GM18868 (cell line): Measurements from ENCODE around the gene ATG13.
"Not testable (repeated sequence)": the region's sequence is repeated elsewhere in the genome, so short reads cannot be mapped to it uniquely, and the experiment has no call there.

Experiments
- ATAC-seq: cut with Tn5 transposase; IDR thresholded peaks from one replicate; pipeline ENCODE4 v1.9.1; 2021; ENCODE audit warnings: mild to moderate bottlenecking, moderate library complexity; ENCODE audit not compliant: unreplicated experiment

Gene ATG13

DNA sequence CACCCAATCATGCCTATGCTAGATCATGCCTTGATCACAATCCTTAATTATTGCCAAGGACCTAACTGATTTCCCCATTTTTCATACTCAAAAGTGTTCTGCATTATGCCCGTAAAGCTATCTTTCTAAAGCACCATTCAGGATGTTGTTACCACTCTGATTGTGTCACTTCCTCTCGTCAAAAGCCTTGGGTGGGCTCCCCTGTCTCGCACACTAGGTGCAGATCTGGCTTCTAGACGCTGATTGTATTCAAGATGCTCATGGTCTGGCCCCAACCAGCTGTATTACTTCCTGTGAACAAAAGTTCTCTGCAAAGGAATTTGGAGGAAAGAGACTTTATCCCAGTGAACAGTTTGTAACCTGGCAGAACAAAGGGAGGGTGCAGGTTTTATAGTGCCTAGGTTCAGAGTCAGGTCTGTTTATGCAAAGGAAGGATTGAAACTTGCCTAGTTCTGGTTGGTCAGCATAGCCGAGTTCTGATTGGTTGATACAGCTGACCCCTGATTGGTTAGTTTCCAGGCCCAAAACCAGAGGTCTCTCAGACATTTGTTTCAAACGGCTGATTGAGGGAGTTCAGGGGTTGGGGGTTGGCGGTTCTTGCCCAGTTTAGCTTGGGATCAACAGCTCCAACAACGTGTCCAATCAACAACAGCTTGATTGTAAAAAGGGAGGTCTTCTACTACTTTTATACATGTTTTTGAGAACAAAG is 25.4 kb downstream of the ATG13 start:
- ATAC-seq, result no peak

DNA sequence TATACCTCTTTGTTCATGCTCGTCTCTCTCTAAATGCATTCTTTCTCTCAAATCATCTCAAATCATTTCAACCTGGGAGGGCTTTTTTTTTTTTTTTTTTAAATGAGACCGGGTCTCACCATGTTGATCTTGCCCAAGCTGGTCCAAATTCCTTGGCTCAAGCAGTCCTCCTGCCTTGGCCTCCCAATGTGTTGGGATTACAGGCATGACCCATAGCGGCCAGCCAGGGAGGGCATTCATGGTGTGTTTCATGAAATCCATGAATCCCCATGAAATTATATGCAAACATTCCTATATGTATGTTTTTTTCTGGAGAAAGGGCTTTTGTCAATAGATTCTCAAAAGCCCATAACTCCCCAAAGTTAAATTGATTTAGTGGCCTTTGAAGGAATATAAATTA is 26.2 kb downstream of the ATG13 start:
- ATAC-seq, result no peak

DNA sequence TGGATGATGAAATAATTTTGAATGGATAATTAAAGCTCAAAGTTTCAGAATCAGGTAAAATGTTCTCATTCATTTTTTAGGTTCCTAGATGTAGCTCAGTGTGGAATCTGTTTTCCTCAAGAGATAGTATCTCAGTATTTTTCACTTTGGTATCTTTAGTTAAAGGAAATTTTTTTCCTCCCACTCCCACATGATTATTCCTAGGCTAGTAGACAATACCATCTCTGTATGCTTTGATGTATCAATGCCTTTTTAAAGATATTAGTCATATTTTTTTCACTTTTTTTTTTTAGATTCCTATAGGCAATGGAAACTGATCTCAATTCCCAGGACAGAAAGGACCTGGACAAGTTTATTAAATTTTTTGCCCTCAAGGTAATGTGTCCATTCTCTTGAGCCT is 26.6 kb downstream of the ATG13 start:
- no peak for ATAC-seq

DNA sequence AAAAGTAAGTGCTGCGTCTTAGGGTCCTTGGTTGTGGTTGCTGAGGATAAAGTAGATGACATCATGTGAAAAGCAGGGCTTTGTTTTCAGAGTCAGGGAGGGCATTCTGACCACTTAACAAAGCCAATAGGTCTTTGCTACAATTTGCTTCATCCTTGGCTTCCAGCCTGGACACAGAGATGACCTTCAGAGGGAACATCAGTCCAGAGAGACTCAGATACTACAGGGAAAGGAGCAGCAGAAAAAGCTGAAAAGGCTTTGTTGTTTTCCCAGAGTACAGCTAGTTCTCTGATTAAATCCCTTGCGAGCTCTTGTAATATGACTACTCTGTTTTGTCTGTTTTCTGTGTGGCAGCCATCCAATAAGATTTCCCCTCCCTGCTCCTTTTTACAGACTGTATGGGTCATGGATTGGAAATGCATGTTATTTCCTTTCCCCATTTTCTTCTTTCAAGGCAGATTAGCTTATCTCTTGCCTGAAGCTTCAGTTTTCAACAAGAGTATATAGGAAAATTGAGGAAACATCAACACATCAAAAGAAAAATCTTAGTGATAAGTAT is 31.9 kb downstream of the ATG13 start:
- no peak for ATAC-seq

DNA sequence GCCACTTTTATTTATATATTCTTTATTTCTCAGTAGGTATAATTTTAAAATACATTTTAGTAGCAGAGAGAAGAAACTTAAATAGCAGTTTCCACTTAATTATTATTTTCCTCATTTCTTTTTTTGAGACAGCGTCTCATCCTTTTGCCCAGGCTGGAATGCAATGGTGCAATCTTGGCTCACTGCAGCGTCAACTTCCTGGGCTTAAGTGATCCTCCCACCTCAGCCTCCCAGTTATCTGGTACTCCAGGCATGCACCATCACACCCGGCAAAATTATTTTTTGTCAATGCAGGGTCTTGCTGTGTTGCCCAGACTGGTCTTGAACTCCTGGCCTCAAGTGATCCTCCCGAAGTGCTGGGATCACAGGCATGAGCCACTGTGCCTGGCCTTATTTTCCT is 38.3 kb downstream of the ATG13 start:
- no peak for ATAC-seq

DNA sequence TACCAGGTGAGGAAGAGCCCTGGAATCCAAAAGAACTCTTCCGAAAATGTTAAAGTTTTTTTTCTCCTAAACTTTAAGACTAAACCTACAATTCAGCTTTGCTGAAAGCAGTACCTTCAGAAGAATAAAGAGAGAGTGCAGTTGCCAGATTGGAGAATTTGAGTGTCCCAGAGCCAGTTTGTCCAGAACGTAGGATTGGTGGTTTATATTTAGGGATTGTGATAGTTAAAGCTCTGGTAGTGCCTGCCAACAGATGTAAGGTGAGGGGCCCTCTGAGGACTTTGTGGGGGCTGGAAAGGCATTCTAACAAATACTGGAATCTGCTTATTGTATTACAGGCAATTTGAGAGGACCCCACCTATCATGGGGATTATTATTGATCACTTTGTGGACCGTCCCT is 39.8 kb downstream of the ATG13 start:
- ATAC-seq, result no peak

DNA sequence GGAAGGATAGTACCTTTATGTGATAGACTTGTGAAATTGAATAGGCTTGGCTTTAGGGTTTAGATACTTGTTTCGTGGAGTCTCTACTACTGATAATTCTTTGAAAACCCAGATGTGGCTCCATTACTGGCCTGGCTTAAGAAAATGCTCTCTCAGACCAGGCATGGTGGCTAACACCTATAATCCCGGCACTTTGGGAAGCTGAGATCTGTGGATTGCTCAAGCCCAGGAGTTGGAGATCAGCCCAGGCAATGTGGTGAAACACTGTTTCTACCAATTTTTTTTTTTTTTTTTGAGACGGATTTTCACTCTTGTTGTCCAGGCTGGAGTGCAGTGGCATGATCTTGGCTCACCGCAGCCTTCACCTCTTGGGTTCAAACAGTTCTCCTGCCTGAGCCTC is 40.9 kb downstream of the ATG13 start:
- no peak for ATAC-seq

DNA sequence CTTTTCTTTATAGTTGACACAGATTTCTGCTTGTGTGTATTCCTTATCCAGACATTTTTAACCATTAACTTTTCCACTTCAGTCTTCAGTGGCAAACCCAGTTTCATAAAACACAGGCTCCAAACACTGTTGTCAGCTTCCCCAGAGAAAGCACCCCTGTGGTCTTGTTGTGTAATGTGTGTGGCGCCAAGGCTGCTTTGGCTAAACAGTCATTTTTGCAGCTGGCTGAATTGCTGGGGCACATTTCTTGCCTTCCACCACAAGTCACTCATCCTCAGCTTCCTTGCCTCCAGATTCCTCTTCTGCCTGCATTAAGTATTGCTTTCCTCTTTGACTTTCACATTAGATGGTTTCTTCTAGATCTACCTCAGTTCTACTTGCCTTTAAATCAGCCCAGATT is 42.6 kb downstream of the ATG13 start:
- no peak for ATAC-seq

DNA sequence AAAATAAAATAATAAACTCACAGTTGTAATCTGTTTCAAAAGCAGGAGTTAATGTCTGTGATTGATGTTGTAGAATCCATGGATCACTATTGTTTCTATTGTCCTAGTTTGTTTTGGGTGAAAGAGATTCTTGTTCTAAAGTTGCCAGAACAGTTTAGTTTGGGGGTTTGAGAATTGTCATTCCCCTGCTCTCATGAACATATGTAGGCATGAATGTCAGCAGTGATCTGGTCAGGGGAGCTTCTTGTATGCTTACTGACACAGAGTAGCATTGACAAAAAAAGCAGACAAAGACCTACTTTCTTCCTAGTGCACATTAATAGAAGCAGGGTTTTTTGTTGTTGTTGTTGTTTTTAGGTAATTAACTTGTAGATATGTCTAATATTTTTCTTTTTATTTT is 44.5 kb downstream of the ATG13 start:
- ATAC-seq, result no peak

DNA sequence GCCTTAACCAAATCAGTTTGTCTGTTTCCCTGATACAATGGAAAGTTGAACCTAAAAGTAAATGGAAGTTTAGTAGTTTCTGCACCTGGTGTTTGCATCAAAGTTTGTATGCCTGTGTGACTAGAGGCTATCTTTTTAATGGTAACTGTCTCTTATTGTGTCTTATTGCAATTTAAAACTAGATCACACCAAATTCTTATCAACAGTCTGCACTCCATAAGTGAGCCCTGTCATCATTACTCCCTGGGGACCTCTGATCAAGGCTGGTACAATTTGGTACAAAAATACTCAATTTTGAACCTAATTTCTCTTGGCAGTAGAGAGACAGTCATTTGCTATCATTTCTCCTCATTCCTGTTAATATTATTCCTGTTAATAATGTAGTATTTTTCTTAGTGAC is 45.0 kb downstream of the ATG13 start:
- no peak for ATAC-seq

DNA sequence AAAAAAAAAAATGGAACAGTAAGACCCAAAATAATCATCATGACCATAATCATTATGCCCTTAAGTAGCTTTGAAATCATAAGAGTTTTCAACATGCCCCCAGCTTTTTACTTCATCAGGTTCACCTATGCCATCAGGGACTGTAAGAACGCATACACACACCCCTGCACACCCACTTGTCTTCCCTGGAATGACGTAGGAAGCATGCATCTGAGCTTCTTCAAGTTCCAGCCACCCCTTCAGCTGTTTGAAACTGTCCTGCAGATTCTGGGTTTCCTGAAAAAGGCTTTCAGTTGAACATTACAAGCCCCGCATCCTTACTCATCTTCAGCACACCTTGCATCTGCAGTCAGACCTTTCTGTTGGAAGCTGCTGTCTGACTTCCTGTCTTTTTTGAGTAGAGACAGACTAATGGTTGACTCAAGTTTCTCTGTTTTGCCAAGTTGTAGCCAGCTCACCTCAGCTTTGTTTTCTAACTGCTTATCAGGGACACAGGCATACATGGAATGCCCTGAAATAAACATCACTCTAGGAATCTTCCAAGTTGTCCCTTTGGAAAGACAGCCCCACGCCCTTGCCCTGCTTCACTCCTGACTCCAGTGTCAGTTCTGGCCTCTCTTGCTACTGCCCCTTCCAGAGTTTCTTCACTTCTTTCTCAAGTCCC is 46.1 kb downstream of the ATG13 start:
- ATAC-seq, result no peak

DNA sequence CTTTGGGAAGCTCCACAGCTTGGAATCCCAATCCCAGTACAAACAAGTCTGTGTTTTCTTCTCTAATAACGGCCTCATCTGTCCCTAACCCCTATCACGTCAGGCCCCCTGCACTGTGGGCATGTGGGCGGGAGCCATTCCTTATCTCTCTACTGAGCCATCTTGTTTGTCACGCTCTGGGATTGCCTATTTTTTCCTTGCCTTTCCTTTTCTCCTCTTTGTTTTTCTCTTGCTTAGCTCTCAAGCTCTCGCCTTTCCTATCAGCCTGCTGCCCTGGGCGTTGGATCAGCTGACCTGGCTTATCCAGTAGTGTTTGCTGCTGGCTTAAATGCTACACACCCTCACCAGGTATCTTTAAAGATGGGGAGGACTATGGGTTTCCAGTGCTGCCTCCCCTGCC is 47.3 kb downstream of the ATG13 start:
- no peak for ATAC-seq

DNA sequence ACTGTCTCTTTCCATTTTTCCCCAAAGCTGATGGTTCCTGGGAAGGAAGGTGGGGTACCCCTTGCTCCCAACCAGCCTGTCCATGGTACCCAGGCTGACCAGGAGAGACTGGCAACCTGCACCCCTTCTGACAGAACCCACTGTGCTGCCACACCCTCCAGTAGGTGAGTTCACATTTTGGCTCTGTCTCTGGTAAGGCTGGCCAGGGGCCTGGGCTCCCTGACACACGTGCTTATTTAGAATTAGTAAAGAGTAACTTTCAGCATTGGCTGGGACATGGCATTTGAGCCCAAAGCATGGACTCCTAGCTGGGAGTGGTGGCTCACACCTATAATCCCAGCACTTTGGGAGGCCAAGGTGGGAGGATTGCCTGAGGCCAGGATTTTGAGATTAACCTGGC is 48.0 kb downstream of the ATG13 start:
- no peak for ATAC-seq

DNA sequence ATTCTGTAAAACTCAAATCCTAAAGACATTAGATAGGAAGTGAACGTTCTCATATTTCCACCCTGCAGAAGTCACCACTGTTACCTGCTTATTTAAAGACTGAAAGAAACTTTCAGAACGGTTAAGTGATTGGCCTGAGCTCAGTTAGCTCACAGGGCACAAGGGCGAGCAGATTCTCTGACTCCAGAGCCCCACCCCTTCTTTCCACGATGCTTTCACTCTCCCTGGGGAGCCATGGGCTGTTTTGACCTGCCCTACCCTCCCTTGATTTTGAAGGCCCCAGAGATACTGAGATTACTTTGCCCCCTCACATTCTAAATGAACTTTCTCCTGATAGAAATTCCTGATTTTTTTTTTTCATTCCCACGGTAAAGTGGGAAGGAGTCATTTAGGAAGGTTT is 49.2 kb downstream of the ATG13 start:
- ATAC-seq, result no peak

DNA sequence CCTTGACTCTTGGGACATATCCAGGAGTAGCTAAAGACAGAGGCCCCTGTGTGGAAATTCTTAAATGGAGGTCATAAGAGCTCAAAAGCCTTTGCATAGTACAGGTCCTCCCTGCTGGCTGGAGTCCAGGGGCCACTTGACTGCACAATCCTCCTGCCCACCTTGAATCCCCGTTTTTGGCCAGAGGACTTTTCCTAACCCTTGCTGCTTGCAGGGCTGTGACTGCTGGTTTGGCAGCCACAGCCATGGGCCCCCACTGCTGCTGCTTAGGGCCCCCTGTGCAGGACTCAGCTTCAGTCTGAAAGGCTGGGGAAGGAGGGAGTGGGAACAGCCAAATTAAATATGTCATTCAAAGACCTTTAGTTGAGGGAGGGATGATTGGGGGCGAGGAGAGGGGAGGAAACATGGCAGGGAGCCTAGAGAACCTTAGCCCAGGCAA is 49.7 kb downstream of the ATG13 start:
- no peak for ATAC-seq

DNA sequence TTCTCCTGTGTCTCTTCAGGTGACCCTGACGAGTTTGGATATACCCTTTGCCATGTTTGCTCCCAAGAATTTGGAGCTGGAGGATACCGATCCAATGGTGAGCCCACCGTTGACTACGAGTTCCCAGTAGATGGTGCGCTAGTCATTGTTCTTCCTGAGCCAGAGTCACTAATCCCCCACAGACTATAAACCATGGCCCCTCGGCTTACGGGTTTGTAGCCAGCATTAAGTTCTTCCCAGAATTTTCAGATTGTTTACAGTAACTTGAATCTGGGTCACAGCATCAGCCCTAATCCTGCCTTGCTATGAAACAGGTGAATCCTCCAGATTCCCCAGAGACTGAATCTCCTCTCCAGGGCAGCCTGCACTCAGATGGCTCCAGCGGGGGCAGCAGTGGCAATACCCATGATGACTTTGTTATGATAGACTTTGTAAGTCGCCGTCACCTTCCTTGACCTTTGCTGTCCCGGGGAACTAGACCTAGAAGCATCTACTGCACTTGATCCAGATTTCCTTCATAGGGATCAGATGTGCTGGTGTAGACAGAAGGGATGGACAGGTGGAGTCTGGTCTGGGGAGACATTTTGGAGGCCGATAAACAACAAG is 51.2 kb downstream of the ATG13 start:
- ATAC-seq, result no peak

DNA sequence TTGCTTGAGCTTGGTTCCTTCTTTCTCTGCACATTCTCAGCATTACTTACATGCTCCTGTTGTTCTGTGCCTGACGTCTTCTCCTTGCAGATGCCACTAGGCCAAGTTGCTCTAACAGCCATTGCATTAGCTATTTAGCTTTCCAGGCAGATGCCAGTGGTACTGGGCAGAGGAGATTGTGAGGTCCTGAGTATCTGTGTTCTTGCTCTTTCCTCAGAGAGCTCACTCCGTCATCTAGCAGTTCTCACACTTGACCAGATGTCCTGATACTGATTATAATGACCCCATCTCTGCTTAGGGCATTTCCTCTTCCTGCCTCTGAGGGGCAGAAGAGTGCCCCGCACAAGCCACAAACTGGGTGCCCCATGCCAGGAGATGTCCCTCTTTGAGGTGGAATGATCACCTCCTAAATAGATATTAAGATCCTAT is 52.4 kb downstream of the ATG13 start:
- ATAC-seq, result no peak

DNA sequence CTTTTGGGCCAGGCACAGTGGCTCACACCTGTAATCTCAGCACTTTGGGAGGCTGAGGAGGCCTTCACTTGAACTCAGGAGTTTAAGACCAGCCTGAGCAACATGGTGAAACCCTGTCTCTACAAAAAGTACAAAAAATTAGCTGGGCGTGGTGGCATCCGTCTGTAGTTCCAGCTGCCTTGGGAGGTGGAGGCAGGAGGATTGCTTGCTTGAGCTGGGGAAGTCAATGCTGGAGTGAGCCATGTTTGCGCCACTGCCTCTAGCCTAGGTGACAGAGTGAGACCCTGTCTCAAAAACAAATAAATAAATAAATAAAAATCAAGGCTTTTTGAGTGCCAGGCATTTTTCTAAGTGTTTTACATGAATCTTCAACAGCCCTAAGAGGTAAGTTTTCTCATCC is 53.2 kb downstream of the ATG13 start:
- not testable (repeated sequence) for ATAC-seq

DNA sequence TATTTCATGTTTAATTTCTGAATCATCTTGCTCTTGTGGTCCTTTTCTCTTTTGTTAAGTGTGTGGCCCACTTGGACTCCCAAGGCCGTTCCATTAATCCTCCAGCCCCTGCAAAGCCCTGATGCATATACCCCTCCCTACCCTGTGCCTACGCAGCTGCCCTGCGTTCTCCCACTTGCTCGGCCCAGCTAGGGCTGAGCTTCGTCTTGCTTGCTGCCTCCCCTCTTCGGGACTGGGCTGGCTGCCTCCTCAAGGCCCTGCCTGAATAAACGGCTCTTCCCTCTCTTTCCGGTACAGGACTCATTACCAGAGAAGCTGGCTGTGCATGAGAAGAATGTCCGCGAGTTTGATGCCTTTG is 54.6 kb downstream of the ATG13 start:
- ATAC-seq, result no peak

DNA sequence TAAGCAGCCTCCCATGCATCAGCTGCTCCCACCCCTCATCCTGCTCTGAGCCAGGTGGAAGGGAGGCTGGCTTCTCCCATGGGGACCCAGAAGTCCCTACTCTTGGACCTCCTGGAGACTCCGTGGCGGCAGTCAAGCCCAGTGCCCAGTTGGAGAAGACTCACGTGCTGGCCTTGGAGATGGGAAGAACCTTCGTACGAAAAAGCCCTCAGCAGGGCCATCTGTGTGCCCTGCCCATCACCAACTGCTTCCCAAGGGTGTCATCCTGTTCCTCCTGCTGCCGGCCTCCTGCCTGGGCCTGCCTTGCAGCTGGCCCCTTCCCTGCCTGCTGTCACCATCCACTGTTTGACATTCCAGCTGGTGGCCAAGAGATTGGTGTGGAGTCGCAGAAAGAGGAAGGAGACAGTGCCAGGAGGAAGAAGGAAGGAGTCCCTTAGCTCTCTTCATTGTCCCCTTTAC is 55.1 kb downstream of the ATG13 start:
- ATAC-seq, result no peak

DNA sequence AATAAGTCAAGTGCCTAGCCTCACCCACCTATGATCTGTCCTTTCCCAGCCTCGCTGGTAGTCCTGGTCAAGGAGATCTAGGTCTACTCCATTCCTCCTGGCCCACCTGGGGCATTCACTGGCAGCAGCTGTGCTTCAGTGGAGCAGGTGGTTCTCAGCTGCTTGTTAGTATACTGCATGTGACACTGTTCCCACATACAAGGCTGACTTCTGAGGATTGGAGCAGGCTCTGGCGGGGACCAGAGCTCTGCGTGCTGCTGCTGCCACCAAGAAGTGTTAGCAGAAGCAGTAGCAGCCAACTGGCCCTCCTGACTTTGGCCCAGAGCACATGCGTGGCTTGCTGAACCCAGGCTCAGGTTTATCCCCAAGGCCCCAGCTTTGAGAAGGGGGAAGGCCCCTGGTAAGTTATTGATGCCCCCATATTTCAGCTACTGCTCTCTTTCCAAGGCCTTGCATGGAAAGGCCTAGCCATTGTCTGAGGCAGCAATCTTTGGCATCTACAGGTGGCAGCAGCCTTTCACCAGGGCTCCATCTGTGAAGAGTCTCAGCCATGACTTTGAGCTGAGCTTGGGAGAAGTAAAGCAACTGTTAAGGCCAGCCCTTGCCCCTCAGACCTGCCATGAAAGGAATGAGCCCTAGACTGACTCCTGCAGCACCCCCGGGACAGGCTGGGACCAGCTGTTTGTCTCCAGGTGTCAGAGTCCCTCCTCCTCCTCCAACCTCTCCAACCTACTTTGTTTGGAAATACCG is 56.5 kb downstream of the ATG13 start:
- no peak for ATAC-seq
